Activated CD8-positive, alpha-beta memory T cell treated with anti-CD3 and anti-CD28 coated beads, Interleukin-2, amount 50 U/mL, for 48 hours (primary cell): Measurements from ENCODE around the gene KNDC1.

ENCODE experiments used
- DNase-seq: peaks from one replicate; pipeline ENCODE4 v3.0.0-alpha.2; 2020

The KNDC1 gene

GRCh38 chr10:133266056-133266795, 106.2 kb downstream of the KNDC1 start:
- DNase-seq, result no peak

DNA sequence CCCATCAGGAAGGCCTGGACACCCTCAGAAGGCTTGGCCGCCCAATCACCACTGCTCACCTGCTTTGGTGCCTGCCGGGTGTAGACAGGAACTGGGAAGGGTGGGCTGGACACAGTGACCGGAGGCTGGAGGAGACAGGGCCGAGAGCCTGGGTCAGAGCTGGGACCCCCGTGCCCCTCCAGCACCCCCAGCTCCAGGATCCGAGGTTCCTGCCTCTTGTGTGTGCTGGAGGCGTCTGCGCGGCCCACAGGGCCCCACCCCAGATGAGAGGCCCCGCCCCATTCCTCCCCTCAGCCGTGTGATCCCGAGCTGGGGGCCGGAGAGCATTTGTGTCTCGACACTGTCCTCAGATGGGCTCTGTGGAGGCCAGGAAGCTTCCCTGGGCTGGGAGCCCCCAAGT, 107.3 kb downstream of the KNDC1 start:
- DNase-seq, result no peak

DNA sequence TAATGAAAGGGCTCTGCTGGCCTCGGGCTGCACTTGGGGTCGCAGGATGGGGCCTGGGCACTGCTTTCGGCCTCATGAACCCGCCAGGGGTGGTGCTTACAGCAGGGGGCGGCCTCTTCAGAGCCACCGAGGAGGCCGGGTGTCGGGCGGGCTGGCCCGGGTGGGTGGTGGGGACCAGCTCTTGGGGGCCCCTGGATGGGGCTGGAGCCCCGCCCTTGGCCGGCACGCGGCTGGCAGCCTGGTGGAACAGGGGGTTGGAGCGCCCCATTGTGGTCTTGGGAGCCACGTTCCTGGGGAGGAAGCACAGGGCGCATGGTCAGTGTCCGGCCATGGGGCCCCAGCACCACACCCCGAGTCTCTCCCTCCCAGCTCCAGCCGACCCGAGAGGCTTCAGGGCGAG, 107.8 kb downstream of the KNDC1 start:
- DNase-seq, result no peak

- DNase-seq, result no peak
Observed at GRCh38 chr10:133268532-133268931, 108.5 kb downstream of the KNDC1 start.

- no peak for DNase-seq
Observed at GRCh38 chr10:133269367-133269766, 109.3 kb downstream of the KNDC1 start.

GRCh38 chr10:133270204-133270603, 110.2 kb downstream of the KNDC1 start:
- no peak for DNase-seq

- no peak for DNase-seq
Observed at GRCh38 chr10:133270773-133271297, 110.8 kb downstream of the KNDC1 start.

GRCh38 chr10:133271521-133272300, 111.7 kb downstream of the KNDC1 start:
- DNase-seq, result no peak

GRCh38 chr10:133272301-133272963, 112.4 kb downstream of the KNDC1 start:
- no peak for DNase-seq

DNA sequence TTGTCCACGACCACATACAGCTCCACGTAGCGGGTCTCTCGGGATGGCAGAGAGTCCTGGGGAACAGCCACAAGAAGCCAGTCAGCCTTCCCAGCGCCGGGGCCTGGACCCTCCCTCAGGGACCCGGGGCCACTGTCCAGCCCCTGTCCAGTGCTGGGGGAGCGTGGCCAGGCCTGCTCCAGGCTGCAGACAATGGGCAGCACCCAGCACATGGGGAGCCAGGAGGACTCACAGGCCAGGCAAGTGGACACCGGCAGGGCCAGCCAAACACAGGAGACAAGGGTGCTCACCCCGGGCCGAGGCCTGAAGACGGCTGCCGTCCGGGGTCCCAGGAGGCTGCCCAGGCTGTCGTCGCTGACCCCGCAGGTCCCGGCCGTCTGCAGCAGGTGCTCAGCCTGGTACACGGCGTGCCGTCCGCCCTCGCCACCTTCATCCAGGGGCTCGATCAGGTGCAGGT, 113.0 kb downstream of the KNDC1 start:
- no peak for DNase-seq

- no peak for DNase-seq
Observed at GRCh38 chr10:133273534-133274143, 113.6 kb downstream of the KNDC1 start.

DNA sequence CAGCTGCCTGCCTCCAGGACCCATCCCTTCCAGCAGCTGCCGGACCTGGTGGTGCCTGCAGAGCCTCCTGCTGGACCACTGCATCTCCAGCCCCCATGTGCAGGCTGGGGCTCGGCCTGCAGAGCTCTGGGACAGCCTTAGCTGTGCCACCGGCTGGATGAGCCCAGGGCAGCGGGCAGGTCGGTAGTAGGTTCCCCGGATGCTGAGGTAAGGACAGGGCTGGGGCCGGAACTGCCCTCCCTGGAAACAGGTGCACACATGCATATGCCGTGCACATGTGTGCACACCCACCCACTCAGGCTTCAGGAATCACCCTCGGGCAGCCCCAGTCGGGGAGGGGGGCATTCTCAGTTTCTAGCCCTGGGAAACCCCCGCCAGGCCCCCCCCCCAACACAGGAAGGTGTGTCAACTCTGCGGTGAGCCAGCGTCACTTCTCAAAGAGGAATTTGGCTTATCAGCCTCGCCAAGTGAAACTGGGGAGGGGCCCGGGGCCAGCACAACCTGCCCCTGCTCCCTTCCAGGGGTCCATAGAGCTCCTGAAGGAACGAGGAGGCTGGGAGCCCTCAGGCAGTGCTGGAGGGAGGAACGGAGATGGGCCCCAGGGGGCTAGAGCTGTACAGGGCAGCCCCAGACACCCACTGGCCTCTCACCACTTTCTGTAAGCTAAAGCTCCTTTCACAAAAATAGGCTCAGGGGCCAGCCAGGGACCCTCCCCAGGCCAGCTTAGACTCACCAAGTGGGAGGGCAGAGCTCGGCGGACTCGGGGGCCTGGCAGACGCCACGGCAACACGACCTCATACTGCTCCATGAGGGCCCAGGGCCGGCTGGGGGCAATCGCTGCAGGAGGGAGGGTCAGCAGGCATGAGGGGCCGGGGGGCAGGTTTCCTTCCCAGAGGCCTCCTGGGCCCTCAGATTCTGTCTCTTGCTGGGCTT, 115.0 kb downstream of the KNDC1 start:
- peak; percentile 87 for DNase-seq

- no peak for DNase-seq
Observed at GRCh38 chr10:133275684-133276092, 115.7 kb downstream of the KNDC1 start.
